A673 (cell line): ENCODE measurements around the gene AMIGO3.

ENCODE experiments used
- CTCF ChIP-seq: fragments of 300-800, 200-600 bp; sonication (generic); conservative IDR thresholded peaks from 2 replicates; pipeline ENCODE4 v1.5.1; 2017; ENCODE audit warnings: low read depth, mild to moderate bottlenecking, antibody characterized with exemption, low read length, moderate library complexity, mixed read lengths
- EZH2 ChIP-seq: fragments of 200-600 bp; sonication (generic); IDR thresholded peaks from 2 replicates; pipeline ENCODE4 v1.6.1; 2017; ENCODE audit warnings: borderline replicate concordance, low read depth, mild to moderate bottlenecking, mixed read lengths, antibody characterized with exemption, low read length; ENCODE audit not compliant: poor library complexity, severe bottlenecking

DNA sequence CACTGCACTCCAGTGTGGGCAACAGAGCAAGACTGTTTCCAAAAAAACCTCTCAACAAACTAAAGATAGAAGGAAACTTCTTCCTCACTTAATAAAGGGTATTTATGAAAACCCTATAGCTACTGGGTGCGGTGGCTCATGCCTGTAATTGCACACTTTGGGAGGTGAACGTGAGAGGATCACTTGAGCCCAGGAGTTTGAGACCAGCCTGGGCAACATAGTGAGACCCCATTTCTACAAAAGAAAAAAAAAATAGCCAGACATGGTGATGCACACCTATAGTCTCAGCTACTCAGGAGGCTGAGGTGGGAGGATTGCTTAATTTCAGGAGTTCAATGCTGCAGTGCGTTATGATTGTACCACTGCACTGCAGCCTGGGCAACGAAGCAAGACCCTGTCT, 44.5 kb upstream of the AMIGO3 start:
- no peak for TF ChIP-seq CTCF
- TF ChIP-seq EZH2 = no peak
